ENCODE data around the gene HSPA12B.

Gene HSPA12B

DNA sequence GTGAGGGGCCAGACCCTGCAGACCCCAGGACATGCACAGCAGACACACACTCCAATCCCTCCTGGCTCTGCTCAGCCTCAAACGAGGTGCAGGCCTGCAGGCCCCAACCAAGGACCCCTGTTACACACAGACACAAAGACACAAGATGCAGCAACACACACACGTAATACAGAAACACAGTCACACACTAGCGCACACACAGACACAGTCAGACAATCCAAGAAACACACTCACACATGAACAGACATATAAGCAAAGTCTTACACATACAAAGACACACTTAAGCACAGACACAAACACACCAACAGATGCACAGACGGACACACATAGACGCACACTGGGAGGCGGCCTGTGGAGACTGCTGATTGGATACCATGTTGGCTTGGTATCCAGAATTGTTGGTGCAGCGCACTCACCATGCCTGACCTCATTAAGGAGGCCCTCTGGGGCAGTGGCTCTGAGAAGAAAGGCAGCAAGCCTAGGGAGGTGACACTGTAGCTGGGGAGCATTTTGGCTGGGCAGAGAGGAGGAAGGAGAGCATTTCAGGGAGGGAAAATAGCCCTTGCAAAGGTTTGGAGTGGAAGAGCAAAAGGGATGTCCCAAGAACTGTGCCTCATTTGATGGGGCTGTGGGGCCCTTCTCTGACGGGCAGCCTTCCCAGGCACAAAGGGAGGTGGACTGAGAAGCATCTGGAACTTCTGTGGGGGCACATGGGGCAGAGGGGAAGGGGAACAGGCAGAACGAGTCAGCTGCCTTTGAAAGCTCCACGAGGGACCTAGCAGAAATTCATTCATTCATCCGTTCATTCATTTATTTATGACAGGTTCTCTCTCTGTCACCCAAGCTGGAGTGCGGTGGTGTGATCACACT, 1.4 kb upstream of the HSPA12B start:
- no peak for DNase-seq

GRCh38 chr20:3731944-3732326, 550 bp upstream of the HSPA12B start:
- no peak for DNase-seq

DNA sequence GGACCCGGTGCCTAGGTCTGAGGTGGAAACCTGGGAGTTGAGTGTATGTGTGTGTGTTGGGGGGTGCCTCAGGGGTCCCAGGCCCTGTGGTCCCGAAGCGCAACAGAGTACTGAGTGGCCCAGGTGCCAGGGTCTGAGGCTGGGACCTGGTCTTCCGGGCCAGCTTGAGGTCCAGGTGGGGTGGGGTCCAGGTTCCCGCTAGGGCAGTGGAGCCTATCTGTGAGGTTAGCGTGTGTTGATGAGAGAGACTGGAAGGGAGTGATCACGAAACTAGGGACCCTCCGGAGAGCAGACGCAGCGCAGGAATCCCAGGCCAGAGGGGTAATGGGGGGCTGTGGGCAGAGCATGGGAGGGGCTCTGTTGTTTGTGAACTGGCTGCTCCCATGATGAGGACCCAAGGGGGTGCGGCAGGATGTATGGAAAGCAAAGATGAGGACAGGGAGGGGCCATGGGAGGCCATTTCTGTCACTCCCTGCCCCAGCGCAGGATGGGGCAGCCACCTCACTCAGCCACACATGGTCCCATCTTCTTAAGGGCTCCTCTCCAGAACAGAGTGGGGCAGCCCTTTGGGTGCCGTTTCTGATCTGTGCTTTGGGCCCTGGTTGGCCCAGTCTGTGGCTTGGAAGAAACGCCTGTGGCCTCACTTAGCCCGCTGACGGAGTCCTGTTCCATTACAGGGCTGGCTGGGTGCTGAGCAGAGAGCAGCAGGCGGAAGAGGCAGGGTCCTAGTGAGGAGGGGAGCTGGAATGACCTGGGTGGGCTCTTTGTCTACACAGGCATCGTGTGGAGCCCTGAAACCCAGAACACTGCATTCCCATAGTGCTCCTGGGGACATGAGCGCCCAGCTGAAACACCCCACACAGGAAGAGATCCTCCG, 872 bp downstream of the HSPA12B start:
- no peak for DNase-seq

- DNase-seq: no peak
These were observed 1.8 kb downstream of the HSPA12B start for GRCh38 chr20:3734111-3734843.

GRCh38 chr20:3735768-3736167, 3.3 kb downstream of the HSPA12B start:
- DNase-seq: no peak

DNA sequence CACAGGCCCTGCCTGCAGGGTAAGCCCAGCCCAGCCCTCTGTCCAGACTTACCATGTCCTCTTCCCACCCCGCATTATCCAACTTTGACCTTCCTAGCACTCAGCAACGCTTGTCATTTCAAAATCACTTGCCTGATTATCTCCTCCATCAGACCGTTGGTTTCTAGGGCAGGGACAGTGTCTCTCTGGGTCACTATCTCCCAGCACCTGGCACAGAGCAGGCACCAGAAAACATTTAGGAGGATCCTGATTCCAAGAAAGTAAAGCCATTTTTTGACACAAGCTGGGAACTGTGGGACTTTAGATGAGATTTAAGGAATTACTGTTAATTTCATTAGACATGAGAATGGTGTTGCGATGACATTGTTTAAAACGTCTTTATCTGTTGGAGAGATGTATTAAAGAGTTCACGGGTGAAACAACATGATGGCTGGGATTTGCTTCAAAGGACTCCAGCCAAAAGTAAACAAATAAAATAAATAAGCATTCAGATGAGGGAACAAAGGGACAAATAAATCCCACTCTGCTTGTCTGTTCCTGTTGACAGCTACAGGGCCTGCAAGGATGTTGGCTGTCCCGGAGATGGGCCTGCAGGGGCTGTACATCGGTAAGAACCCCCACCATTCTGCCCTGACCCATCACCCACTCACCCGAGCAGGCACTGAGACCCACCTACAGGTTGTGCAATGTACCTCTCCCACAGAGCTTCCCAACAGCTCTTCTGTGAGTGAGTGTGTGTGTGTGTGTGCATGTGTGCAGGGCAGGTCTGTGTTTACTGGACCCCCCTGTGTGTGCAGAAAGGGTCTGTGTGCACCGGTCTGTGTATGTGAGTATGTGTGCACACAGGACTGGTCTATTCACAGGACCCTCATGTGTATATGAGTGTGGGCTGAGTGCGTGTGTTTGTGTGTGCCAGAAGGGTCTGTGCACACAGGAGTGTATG, 5.9 kb downstream of the HSPA12B start:
- DNase-seq: no peak

GRCh38 chr20:3739054-3739925, 6.8 kb downstream of the HSPA12B start:
- no peak for DNase-seq

- no peak for DNase-seq
These were observed 7.5 kb downstream of the HSPA12B start for GRCh38 chr20:3739926-3740451.

- DNase-seq: no peak
These were observed 8.3 kb downstream of the HSPA12B start for GRCh38 chr20:3740615-3741301.

- no peak for DNase-seq
These were observed 9.5 kb downstream of the HSPA12B start for GRCh38 chr20:3741836-3742458.

DNA sequence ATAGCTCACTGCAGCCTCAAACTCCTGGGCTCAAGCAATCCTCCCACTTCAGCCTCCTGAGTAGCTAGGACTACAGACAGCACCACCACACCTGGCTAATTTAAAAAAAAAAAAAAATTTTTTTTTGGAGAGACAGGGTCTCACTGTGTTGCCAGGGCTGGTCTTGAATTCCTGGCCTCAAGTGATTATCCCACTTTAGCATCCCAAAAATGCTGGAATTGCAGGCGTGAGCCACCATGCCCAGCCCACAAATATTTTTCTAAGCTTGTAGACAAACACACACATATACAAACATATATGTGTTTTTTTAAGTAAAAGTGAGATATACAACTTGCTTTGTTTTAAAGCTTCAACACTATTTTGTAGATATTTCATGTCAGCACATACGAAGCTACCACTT, 10.8 kb downstream of the HSPA12B start:
- DNase-seq: no peak

DNA sequence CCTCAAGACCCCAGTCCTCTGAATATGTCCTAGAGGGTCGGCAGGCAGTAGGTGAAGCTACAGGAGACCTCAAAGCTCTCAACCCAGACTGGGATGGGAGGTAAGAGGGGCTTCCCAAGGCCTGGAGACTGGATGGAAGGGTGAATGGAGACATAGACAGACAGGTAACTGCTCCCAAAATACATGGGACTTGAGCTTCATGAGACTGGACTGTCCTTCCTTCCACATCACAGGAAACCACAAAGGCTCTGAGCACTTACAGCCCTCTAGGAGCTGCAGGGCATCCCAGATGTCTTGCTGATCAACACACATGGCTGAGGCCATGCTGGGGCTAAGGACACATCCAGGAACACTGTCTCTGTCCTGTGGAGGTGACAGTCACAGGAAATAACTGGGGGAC, 11.6 kb downstream of the HSPA12B start:
- DNase-seq: no peak

DNA sequence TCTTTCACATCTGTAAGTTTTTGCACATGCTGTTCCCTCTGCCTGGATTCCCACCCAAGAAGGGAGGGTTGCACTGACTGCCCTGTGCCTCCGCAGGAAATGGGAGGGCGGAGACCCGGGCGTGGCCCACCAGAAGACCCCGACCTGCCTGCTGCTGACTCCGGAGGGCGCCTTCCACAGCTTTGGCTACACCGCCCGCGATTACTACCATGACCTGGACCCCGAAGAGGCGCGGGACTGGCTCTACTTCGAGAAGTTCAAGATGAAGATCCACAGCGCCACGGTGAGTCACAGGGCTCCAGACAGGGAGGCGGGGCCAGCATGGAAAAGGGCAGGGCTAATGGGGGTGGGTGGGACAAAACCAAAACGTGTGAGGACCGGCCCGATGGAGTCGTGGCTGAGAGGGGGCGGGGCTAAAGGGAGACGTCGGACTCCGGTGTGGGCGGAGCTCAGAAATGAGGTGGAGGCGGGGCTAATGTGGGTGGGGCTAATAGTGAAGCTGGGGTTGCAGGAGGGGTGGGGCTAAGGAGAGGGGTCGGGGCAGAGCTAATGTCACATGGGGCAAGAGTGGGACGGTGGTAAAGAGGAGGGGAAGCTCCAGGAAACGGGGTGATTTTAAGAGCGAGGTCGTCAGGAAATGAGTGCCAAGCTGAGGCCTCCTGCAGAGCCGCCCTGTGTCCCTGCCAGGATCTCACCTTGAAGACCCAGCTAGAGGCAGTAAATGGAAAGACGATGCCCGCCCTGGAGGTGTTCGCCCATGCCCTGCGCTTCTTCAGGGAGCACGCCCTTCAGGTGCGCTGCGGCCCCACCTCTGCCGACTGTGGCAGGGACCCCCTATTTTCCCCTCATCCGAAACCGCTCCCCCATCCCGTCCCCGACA, 12.6 kb downstream of the HSPA12B start:
- DNase-seq: peak; percentile 78 to 79

DNA sequence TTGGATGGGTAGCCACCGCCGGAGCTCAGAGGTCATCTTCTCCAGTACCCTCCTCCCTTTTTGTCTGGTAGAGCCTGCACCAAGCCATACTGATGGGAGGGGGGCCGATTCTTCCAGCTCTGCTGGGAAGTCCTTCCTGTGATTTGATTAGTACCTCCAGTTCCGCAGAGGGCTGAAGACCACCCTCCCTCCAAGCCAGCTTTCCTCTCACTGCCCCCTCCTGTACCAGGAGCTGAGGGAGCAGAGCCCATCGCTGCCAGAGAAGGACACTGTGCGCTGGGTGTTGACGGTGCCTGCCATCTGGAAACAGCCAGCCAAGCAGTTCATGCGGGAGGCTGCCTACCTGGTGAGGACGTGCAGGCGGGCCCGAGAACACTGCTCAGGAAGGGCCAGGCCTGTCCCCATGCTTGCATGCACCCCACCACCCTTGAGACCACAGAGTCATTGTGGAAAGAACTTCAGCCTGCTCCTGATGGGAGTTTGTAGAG, 13.2 kb downstream of the HSPA12B start:
- no peak for DNase-seq

DNA sequence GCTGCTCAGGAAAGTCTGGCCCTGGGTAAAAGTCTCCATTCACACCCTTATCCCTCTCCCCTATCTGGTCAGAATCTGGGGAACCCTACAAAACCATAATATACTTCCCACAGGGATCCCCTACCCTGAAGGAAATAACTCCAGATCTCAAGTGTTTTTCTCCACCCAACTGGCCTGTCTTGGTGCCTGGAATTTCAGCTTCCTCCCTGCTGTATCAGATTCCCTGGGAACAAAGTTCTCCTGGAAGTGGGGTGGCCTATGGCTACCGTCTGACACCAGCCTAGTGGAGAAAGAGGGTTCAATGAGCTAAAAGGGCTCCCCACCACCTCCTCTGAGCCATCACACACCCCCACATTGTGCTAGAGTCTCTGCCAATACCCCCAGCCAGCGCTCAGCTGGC, 15.0 kb downstream of the HSPA12B start:
- DNase-seq: no peak

DNA sequence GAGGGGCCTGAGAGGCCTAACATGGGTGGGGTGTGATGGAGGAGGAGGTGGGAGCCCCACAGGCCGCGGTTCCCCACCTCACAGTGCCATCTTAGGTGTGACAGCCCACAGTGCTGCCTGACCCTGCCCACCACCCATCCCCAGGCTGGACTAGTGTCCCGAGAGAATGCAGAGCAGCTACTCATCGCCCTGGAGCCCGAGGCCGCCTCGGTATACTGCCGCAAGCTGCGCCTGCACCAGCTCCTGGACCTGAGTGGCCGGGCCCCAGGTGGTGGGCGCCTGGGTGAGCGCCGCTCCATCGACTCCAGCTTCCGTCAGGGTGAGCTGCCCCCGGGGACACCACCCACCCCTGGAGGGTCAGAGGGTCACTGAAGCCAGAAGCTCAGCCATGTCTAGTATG, 15.6 kb downstream of the HSPA12B start:
- no peak for DNase-seq

DNA sequence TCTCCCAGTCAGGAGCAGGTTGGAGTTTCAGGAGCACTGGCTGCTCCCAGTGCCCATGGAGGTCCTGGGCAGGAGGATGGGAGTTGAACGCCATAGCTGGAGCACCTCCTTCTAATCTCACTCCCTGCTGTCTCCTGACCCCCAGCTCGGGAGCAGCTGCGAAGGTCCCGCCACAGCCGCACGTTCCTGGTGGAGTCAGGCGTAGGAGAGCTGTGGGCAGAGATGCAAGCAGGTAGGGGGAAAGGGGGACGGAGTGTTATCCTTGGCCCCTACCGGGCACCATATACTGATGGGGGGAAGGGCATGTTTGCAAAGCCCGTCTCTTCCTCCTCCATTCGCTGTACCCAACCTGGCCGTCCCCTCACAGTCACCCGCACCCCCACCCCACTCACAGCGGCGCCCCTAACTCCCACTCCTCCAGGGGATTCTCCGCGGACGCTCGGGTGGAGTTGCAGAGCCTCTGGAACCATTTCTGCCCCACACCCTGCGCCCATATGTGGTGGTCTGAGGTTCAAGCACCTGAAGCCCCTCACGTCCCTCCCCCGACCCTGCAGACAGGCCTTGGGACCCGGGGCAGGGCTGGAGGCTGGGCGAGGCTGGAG, 16.7 kb downstream of the HSPA12B start:
- no peak for DNase-seq

Measured in activated T-cell treated with anti-CD3 and anti-CD28 coated beads, Interleukin-2, amount 50 U/mL, for 48 hours (primary cell).